Measurements from ENCODE around the gene TRIM67. TPM values are rescaled to one million over a fixed set of nuclear protein-coding genes. Genes with fewer than 3 reads are reported as not detected.
"Not testable (repeated sequence)": the region's sequence is repeated elsewhere in the genome, so short reads cannot be mapped to it uniquely, and the experiment has no call there.

TRIM67 gene
- total RNA-seq, 1 experiment from 2014 or later, result not detected

- Histone ChIP-seq H3K4me1 (ENCODE audit: low read length) (peaks cover 14% of the 10 kb centered on the region), H3K36me3 (ENCODE audit: insufficient read depth, low read length) (no peaks in the 10 kb centered on the region), H3K9me2 (replicated peaks; ENCODE audit: insufficient read depth, low read length) (no peaks in the 10 kb centered on the region), H3K4me3 (ENCODE audit: low read length) (no peak overlapping the region), H3K4me2 (ENCODE audit: low read depth, low read length, poor library complexity, severe bottlenecking) (no peak overlapping the region), H3K9ac (ENCODE audit: low read length) (no peak overlapping the region), H3K27me3 (ENCODE audit: low read length) (no peaks in the 10 kb centered on the region), H4K20me1 (ENCODE audit: insufficient read depth, low read depth, low read length) (no peaks in the 10 kb centered on the region), H2AFZ (ENCODE audit: low read length) (no peak overlapping the region), H3K79me2 (ENCODE audit: low read length) (no peaks in the 10 kb centered on the region), H3K9me3 (ENCODE audit: low read length) (no peaks in the 10 kb centered on the region), H3K27ac (ENCODE audit: low read length) (no peak overlapping the region)
- no peak for DNase-seq
Observed at GRCh38 chr1:231210126-231210525, 48.3 kb downstream of the TRIM67 start.

DNA sequence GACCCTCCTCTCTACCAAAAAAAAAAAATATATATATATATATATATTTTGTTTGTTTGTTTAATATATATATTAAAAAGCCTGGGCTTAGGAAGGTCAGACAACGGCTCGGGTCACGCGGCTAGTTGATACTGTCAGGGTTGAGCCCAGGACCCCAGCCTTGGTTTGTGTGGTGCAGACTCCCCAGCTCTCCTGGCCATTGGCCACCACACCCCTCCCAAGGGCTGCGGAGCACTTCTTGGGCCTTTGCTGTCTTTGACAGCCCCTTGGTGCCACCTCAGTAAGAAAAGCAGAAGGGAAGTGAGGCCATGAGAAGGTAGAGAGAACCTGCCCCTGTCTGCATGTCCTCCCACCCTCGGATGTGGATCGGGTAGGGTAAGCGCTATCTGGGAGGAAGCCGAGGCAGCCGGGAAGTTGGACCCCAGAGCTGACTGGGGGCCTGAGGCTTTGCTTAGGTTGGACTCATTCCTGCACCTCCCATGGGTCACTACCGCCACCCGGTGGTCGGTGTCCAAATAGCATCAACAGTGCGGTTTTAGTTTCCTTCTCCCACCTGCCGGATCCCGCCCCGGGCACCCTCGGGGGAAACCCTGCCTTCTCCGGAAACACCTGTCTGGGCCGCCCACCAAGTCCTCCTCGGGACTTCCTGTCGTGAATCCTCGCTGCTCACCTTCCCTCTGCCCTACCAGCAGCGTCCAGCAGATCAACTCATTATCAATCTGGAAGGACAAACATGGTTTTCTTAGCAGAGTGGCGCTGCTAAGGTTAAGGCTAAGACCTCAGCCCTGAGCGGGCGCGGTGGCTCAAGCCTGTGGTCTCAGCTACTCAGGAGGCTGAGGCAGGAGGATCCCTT is 49.4 kb downstream of the TRIM67 start:
- Histone ChIP-seq H3K36me3 (ENCODE audit: insufficient read depth, low read length) (no peaks in the 10 kb centered on the region), H4K20me1 (ENCODE audit: insufficient read depth, low read depth, low read length) (no peaks in the 10 kb centered on the region), H3K9me2 (replicated peaks; ENCODE audit: insufficient read depth, low read length) (no peaks in the 10 kb centered on the region), H3K9ac (ENCODE audit: low read length) (peak overlapping the region; percentile 63), H3K79me2 (ENCODE audit: low read length) (no peaks in the 10 kb centered on the region), H2AFZ (ENCODE audit: low read length) (peak overlapping the region; percentile 97), H3K4me2 (ENCODE audit: low read depth, low read length, poor library complexity, severe bottlenecking) (peak overlapping the region; percentile 83), H3K4me3 (ENCODE audit: low read length) (peak overlapping the region; percentile 69), H3K9me3 (ENCODE audit: low read length) (no peaks in the 10 kb centered on the region), H3K27me3 (ENCODE audit: low read length) (no peaks in the 10 kb centered on the region), H3K4me1 (ENCODE audit: low read length) (peaks cover 25% of the 10 kb centered on the region), H3K27ac (ENCODE audit: low read length) (no peak overlapping the region)
- DNase-seq, result peak; percentile 95

GRCh38 chr1:231212301-231212700 is 50.4 kb downstream of the TRIM67 start:
- not testable (repeated sequence) for H3K27ac ChIP-seq (ENCODE audit: low read length); H3K79me2 ChIP-seq (ENCODE audit: low read length); H2AFZ ChIP-seq (ENCODE audit: low read length)

GRCh38 chr1:231213831-231214573 is 52.1 kb downstream of the TRIM67 start:
- H3K4me3 ChIP-seq (ENCODE audit: low read length), result no peak overlapping the region
- no peak overlapping the region for H3K9ac ChIP-seq (ENCODE audit: low read length)
- H3K27me3 ChIP-seq (ENCODE audit: low read length), result no peaks in the 10 kb centered on the region

More at GRCh38 chr1:231212301-231212700, 50.4 kb downstream of the TRIM67 start:
- H4K20me1 ChIP-seq (ENCODE audit: insufficient read depth, low read depth, low read length); H3K9me3 ChIP-seq (ENCODE audit: low read length); H3K9me2 ChIP-seq (replicated peaks; ENCODE audit: insufficient read depth, low read length); DNase-seq; H3K9ac ChIP-seq (ENCODE audit: low read length); H3K36me3 ChIP-seq (ENCODE audit: insufficient read depth, low read length); H3K4me2 ChIP-seq (ENCODE audit: low read depth, low read length, poor library complexity, severe bottlenecking); H3K4me3 ChIP-seq (ENCODE audit: low read length); H3K27me3 ChIP-seq (ENCODE audit: low read length): not testable (repeated sequence)
- H3K4me1 ChIP-seq (ENCODE audit: low read length), result peaks cover 27% of the 10 kb centered on the region

DNA sequence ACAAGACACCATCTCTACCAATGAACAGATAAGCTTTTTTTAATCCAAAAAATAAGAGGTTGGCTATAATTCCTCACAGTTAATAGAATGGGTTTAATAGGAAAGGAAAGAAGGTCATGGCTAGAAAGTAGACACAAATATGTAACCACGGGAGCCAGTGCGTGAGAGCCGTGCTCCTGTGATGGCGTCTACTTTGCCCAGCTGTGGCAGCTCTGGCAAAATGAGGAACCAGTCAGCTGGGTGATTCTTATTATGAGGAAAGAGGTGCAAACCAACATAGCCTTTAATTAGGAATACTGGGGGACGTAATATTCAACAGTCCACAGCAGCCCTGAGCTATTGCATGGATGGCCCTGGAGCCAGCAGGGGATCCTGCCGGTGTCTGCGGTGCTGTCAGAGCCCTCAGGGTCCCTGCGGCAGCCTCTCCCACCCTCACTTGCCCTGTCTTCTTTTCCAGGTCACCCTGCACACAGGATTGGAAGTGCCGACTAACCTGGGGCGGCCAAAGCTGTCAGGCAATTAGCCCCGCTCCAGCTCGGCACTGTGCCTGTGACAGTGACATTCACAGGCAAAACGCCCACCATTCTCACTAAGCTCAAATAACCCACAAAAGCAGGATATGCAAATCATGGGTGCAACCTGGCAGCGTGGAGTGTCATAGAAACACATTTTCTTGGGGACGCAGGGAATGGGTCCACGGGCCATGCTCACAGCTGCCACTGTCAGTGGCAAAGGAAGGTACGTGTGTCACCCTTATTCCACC is 53.2 kb downstream of the TRIM67 start:
- no peak overlapping the region for H3K27ac ChIP-seq (ENCODE audit: low read length)
- no peaks in the 10 kb centered on the region for H3K9me2 ChIP-seq (replicated peaks; ENCODE audit: insufficient read depth, low read length)
- H3K4me3 ChIP-seq (ENCODE audit: low read length), result peak overlapping the region; percentile 59
- no peaks in the 10 kb centered on the region for H3K79me2 ChIP-seq (ENCODE audit: low read length)
- no peaks in the 10 kb centered on the region for H4K20me1 ChIP-seq (ENCODE audit: insufficient read depth, low read depth, low read length)
- peak overlapping the region; percentile 42 for H3K9ac ChIP-seq (ENCODE audit: low read length)
- H3K4me1 ChIP-seq (ENCODE audit: low read length), result peaks cover 27% of the 10 kb centered on the region
- DNase-seq, result peak; percentile 52
- H3K4me2 ChIP-seq (ENCODE audit: low read depth, low read length, poor library complexity, severe bottlenecking), result peak overlapping the region; percentile 77
- H3K27me3 ChIP-seq (ENCODE audit: low read length), result no peaks in the 10 kb centered on the region
- no peaks in the 10 kb centered on the region for H3K9me3 ChIP-seq (ENCODE audit: low read length)
- no peaks in the 10 kb centered on the region for H3K36me3 ChIP-seq (ENCODE audit: insufficient read depth, low read length)
- peak overlapping the region; percentile 95; the same call in 1 of the 2 replicates for H2AFZ ChIP-seq (ENCODE audit: low read length)

More at GRCh38 chr1:231213831-231214573, 52.1 kb downstream of the TRIM67 start:
- no peak for DNase-seq
- H4K20me1 ChIP-seq (ENCODE audit: insufficient read depth, low read depth, low read length), result no peaks in the 10 kb centered on the region
- H3K4me1 ChIP-seq (ENCODE audit: low read length), result peaks cover 27% of the 10 kb centered on the region
- no peak overlapping the region for H3K4me2 ChIP-seq (ENCODE audit: low read depth, low read length, poor library complexity, severe bottlenecking)
- H2AFZ ChIP-seq (ENCODE audit: low read length), result no peak overlapping the region
- H3K79me2 ChIP-seq (ENCODE audit: low read length), result no peaks in the 10 kb centered on the region
- H3K36me3 ChIP-seq (ENCODE audit: insufficient read depth, low read length), result no peaks in the 10 kb centered on the region
- no peak overlapping the region for H3K27ac ChIP-seq (ENCODE audit: low read length)
- H3K9me2 ChIP-seq (replicated peaks; ENCODE audit: insufficient read depth, low read length), result no peaks in the 10 kb centered on the region
- H3K9me3 ChIP-seq (ENCODE audit: low read length), result no peaks in the 10 kb centered on the region

- no peaks in the 10 kb centered on the region for H3K9me2 ChIP-seq (replicated peaks; ENCODE audit: insufficient read depth, low read length)
- peaks cover 27% of the 10 kb centered on the region for H3K4me1 ChIP-seq (ENCODE audit: low read length)
- no peaks in the 10 kb centered on the region for H3K27me3 ChIP-seq (ENCODE audit: low read length)
- no peaks in the 10 kb centered on the region for H3K79me2 ChIP-seq (ENCODE audit: low read length)
- no peaks in the 10 kb centered on the region for H3K9me3 ChIP-seq (ENCODE audit: low read length)
- peak overlapping the region; percentile 42 for H3K9ac ChIP-seq (ENCODE audit: low read length)
- H3K36me3 ChIP-seq (ENCODE audit: insufficient read depth, low read length), result no peaks in the 10 kb centered on the region
- H3K4me3 ChIP-seq (ENCODE audit: low read length), result peak overlapping the region; percentile 59
- H4K20me1 ChIP-seq (ENCODE audit: insufficient read depth, low read depth, low read length), result no peaks in the 10 kb centered on the region
- DNase-seq, result no peak
- H2AFZ ChIP-seq (ENCODE audit: low read length), result peak overlapping the region; percentile 95; the same call in 1 of the 2 replicates
- H3K27ac ChIP-seq (ENCODE audit: low read length), result no peak overlapping the region
- peak overlapping the region; percentile 77 for H3K4me2 ChIP-seq (ENCODE audit: low read depth, low read length, poor library complexity, severe bottlenecking)
Observed at GRCh38 chr1:231215681-231216385, 54.0 kb downstream of the TRIM67 start.

GRCh38 chr1:231216498-231216897 is 54.6 kb downstream of the TRIM67 start:
- no peaks in the 10 kb centered on the region for H3K27me3 ChIP-seq (ENCODE audit: low read length)
- H3K9me2 ChIP-seq (replicated peaks; ENCODE audit: insufficient read depth, low read length), result no peaks in the 10 kb centered on the region
- peak overlapping the region; percentile 77 for H3K4me2 ChIP-seq (ENCODE audit: low read depth, low read length, poor library complexity, severe bottlenecking)
- H3K27ac ChIP-seq (ENCODE audit: low read length), result no peak overlapping the region
- H3K9me3 ChIP-seq (ENCODE audit: low read length), result no peaks in the 10 kb centered on the region
- no peak overlapping the region for H3K4me3 ChIP-seq (ENCODE audit: low read length)
- H2AFZ ChIP-seq (ENCODE audit: low read length), result no peak overlapping the region
- H4K20me1 ChIP-seq (ENCODE audit: insufficient read depth, low read depth, low read length), result no peaks in the 10 kb centered on the region
- peaks cover 24% of the 10 kb centered on the region for H3K4me1 ChIP-seq (ENCODE audit: low read length)
- DNase-seq, result no peak
- no peaks in the 10 kb centered on the region for H3K36me3 ChIP-seq (ENCODE audit: insufficient read depth, low read length)
- H3K79me2 ChIP-seq (ENCODE audit: low read length), result no peaks in the 10 kb centered on the region
- no peak overlapping the region for H3K9ac ChIP-seq (ENCODE audit: low read length)
